Subcutaneous abdominal adipose tissue (tissue), 5 donors: ENCODE measurements around the gene PTGR1.
A peak's percentile ranks its signal among the peaks of the same experiment; 100 is the strongest.
"Not testable (repeated sequence)": the region's sequence is repeated elsewhere in the genome, so short reads cannot be mapped to it uniquely, and the experiment has no call there.

Experiments
- H3K27ac ChIP-seq: one replicate; pipeline ENCODE4 v1.7.0; 2013; ENCODE audit warnings: low read depth, mild to moderate bottlenecking, inconsistent platforms, low read length, moderate library complexity
- H3K27me3 ChIP-seq, 5 donors: one replicate each; pipeline ENCODE4 v1.7.0; 2013; ENCODE audit warnings: low read length in 5 of 5, inconsistent platforms in 1 of 5; ENCODE audit not compliant: control insufficient read depth in 5 of 5, insufficient read depth in 4 of 5
- H3K36me3 ChIP-seq, 5 donors: one replicate each; pipeline ENCODE4 v1.7.0; 2013; ENCODE audit warnings: low read length in 5 of 5; ENCODE audit not compliant: control insufficient read depth in 5 of 5, insufficient read depth in 5 of 5
- H3K4me1 ChIP-seq, 5 donors: one replicate each; pipeline ENCODE4 v1.7.0; 2013; ENCODE audit warnings: low read length in 5 of 5, mild to moderate bottlenecking in 3 of 5, moderate library complexity in 1 of 5; ENCODE audit not compliant: control insufficient read depth in 5 of 5, insufficient read depth in 5 of 5
- H3K4me3 ChIP-seq, 5 donors: one replicate each; pipeline ENCODE4 v1.7.0; 2013; ENCODE audit warnings: low read length in 5 of 5, low read depth in 1 of 5
- H3K9ac ChIP-seq, 5 donors: one replicate each; pipeline ENCODE4 v1.7.0; 2013; ENCODE audit warnings: low read length in 5 of 5, mild to moderate bottlenecking in 4 of 5, moderate library complexity in 3 of 5
- H3K9me3 ChIP-seq, 5 donors: one replicate each; pipeline ENCODE4 v1.7.0; 2013; ENCODE audit warnings: low read length in 5 of 5; ENCODE audit not compliant: control insufficient read depth in 5 of 5
- donor health status: healthy.
- donor health status: healthy.
- donor health status: healthy.
- donor health status: healthy.
- donor health status: healthy.

PTGR1 gene

GRCh38 chr9:111617349-111617748 is 17.9 kb upstream of the PTGR1 start:
- not testable (repeated sequence) for H3K9me3 ChIP-seq, H3K27ac ChIP-seq, H3K4me3 ChIP-seq, H3K4me1 ChIP-seq, H3K36me3 ChIP-seq, H3K9ac ChIP-seq, H3K27me3 ChIP-seq

DNA sequence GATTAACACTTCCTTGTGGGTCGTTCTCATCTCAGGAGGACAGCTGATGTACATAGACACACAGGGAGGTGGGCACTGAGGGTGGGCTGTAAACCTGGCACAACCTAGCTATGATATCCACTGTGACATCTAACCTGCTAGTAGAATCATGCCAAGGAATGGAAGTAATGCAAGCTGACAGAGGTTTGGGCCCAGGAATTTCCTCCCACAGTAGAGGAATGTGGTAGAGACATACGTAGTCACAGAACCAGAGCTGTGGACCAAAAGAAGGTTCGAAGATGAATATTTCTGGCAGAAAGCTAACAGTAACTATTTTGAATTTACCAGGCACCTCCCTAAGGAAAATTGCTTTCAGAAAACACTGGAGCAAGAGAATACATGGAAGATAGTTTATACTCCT is 16.5 kb upstream of the PTGR1 start:
- H3K4me3 ChIP-seq: no peak overlapping the region
- no peaks in the 10 kb centered on the region for H3K4me1 ChIP-seq
- no peak overlapping the region for H3K27ac ChIP-seq
- H3K9ac ChIP-seq: no peak overlapping the region
- no peaks in the 10 kb centered on the region for H3K27me3 ChIP-seq
- H3K36me3 ChIP-seq: no peaks in the 10 kb centered on the region
- no peaks in the 10 kb centered on the region for H3K9me3 ChIP-seq

DNA sequence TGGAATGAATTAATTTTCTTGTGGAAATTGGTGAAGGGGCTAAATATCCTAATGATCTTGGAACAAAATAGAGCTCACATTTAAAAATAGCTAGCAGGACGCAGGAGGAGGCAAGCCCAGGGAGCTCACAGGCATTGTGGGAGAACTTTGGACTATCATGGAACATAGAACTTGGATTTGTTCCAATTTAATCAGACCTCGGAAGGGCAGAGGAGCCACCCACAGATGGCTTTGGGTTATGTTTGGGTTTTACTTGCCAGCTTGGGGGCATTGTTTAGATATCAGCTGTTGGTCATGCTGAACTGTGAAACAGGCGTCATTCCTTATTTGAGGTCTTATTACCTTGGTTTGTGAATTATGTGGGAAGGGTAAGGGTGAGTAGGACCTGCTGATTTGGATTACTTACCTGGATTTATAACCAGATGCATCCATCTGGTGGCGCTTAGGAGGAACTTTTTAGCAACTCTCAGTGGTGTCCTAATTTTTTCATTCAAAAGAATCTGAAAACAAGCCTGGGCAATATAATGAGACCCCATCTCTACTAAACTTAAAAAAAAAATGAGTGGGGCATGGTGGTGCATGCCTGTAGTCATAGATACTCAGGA is 14.1 kb upstream of the PTGR1 start:
- Histone ChIP-seq H3K36me3 (no peaks in the 10 kb centered on the region), H3K9me3 (no peaks in the 10 kb centered on the region), H3K9ac (no peak overlapping the region), H3K4me1 (no peaks in the 10 kb centered on the region), H3K4me3 (no peak overlapping the region), H3K27me3 (peaks cover 0 to 3% (median 0%) of the 10 kb centered on the region in 5 donors), H3K27ac (no peak overlapping the region)

DNA sequence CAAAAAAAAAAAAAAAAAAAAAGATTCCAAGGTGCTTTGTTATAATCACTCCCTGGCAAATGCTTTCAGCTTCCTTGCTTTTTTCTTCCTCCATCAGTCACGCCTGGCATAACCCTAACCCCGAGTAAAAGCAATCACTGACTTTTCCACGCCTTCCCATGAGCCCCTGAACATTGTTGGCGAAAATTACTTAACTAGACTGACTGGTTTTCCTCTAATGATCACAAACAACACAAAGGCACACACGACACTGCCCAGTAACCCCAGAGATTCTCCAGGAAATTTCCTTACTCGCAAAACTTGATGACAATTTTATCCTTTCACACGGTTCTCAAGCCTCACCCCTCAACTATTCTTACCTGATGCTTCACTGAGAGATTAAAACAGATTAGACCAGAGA is 11.4 kb upstream of the PTGR1 start:
- Histone ChIP-seq H3K27me3 (peaks cover 0 to 3% (median 0%) of the 10 kb centered on the region in 5 donors), H3K36me3 (no peaks in the 10 kb centered on the region), H3K9me3 (no peaks in the 10 kb centered on the region), H3K27ac (no peak overlapping the region), H3K9ac (no peak overlapping the region), H3K4me1 (no peaks in the 10 kb centered on the region), H3K4me3 (no peak overlapping the region)

DNA sequence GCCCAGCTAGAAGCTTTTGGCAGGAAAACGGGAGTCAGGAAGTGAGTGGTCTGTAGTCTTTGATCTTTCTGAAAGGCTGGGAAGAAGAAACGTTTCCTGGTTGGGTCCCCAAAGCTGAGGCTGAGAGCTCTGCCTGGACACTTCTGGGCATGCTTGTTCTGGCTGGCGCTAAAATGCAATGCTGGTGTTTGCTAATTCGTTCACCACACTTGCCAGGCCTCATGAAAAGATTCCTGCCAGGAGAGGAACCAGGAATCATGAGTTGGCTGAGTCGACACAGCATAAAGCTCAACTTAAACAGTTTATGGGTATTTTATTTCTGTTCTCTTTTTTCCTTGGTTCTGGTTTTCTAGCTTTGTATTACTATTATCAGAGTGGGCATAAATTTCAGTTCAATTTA is 10.7 kb upstream of the PTGR1 start:
- H3K27ac ChIP-seq: no peak overlapping the region
- H3K9ac ChIP-seq: no peak overlapping the region
- no peaks in the 10 kb centered on the region for H3K36me3 ChIP-seq
- no peak overlapping the region for H3K4me3 ChIP-seq
- H3K4me1 ChIP-seq: no peaks in the 10 kb centered on the region
- H3K27me3 ChIP-seq: peaks cover 0 to 3% (median 0%) of the 10 kb centered on the region in 5 donors
- no peaks in the 10 kb centered on the region for H3K9me3 ChIP-seq

DNA sequence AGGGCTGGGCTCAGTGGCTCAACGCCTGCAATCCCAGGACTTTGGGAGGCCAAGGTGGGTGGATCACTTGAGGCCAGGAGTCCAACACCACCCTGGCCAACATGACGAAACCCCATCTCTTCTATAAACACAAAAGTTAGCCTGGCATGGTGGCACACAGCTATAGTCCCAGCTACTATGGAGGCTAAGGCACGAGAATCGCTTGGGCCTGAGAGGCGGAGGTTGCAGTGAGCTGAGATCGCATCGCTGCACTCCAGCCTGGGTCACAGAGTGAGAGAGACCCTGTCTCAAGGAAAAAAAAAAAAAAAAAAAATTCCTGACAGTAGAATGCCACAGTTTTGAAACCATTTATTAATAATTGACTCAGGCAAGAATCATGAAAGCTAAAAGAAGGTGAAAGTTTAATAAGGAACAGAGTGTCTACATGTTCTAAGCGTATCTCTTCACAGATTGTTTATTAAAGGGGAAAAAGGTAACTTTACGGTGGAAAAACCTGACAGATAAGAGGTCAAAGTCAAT is 5.7 kb upstream of the PTGR1 start:
- Histone ChIP-seq H3K4me1 (peaks cover 0 to 2% (median under 1%) of the 10 kb centered on the region in 5 donors), H3K4me3 (no peak overlapping the region), H3K27ac (no peak overlapping the region), H3K9ac (no peak overlapping the region), H3K27me3 (peaks cover 0 to 3% (median 0%) of the 10 kb centered on the region in 5 donors), H3K9me3 (no peaks in the 10 kb centered on the region), H3K36me3 (no peaks in the 10 kb centered on the region)

DNA sequence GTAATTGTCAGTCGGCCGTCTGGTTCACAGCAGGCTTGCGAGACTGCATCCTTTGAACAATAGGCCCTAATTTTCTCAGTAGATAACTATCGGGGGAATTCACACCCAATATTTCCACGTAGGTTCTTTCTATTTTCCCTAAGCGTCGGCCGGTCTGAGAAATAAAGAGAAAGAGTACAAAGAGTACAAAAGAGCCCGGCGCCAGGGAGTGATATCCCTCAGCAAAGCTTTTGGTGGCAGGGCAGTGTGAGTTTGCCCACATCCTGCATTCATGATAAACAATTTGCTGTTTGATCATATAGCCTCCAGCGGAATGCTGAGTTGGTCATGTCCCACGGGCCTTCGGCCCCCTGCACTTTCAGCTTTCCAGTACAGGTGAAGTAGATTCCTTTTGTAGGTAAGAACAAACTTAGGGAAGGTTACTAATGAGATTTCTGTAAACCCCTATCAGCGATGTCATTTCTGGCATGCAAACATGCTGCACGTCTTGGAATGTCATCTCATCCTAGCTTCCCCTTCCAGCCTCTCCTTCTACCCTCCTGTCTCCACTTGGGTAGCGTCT is 4.7 kb upstream of the PTGR1 start:
- Histone ChIP-seq H3K36me3 (no peaks in the 10 kb centered on the region), H3K27ac (no peak overlapping the region), H3K4me3 (no peak overlapping the region), H3K4me1 (peaks cover 0 to 10% (median 6%) of the 10 kb centered on the region in 5 donors), H3K9me3 (no peaks in the 10 kb centered on the region), H3K27me3 (no peaks in the 10 kb centered on the region), H3K9ac (no peak overlapping the region)

DNA sequence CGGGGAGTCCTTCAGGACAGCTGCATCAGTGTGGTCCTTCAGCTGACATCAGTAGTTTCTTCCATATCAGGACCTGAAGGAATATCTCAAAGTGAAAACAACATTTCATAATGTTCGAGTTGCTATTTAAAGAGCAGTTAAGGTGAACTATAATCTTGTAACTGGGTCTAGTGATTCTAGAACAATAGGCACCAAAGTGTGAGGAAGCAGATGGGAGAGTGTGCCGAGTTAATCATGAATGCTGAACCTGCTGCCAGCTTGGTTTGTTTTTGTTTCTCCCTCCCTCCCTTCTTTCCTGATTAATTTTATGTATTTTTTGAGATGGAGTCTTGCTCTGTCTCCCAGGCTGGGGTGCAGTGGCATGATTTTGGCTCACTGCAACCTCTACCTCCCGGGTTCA is 3.6 kb upstream of the PTGR1 start:
- Histone ChIP-seq H3K4me3 (no peak overlapping the region), H3K27ac (no peak overlapping the region), H3K27me3 (no peaks in the 10 kb centered on the region), H3K4me1 (peaks cover 0 to 15% (median 8%) of the 10 kb centered on the region in 5 donors), H3K36me3 (no peaks in the 10 kb centered on the region), H3K9me3 (no peaks in the 10 kb centered on the region), H3K9ac (no peak overlapping the region)

DNA sequence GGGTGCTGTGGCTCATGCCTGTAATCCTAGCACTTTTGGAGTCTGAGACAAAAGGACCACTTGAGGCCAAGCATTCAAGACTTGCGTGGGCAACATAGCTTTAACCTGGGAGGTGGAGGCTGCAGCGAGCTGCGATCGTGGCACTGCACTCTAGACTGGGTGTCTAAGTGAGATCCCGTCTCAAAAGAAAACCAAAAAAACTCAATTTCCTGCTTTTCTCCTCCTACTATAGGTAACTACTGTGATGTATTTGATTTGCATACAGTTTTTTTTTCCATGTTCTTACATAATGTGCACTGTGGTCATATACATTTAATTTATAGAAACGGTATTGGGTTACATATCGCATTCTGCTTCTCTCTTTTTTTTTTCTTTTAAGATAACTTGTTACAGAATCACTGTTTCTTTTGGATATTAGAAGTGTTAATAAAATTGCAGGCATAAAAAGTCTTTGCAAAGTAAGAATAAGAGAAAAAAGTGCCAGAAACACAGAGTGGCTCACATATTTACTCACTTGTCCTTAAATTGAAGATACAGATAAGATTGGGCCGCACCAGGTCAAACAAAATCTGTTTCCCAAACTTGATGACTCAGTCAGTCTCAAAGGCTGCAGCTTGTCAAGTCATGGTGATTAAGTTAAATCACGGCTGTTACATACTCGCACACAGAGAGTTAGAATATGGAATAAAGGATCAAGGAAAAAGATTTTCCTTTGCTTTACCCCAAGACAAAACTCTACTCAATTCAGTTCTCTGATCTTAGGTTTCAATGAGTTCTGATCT is 2.0 kb upstream of the PTGR1 start:
- H3K4me1 ChIP-seq: peaks cover 0 to 24% (median 12%) of the 10 kb centered on the region in 5 donors
- no peak overlapping the region for H3K4me3 ChIP-seq
- no peak overlapping the region for H3K27ac ChIP-seq

DNA sequence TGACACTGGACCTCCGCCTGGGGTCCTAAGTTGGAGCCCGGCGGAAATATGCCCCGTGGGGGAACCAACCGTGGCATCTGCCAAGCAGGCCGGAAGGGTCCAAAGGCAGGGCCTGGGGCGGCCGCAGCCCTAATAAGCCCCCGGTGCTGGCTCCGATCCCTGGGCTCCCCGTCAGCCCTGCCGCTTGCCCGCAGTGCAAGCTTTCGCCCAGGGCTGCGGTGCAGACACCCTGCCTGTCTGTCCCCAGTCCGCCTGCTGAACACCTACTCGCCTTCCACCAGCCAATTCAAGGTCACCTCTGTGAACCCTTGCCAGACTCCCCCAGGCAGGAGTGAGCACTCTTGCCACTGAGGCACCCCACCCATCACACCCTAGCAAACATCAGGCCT is 502 bp upstream of the PTGR1 start:
- peaks cover 11 to 20% (median 14%) of the 10 kb centered on the region in 5 donors for H3K36me3 ChIP-seq
- peak overlapping the region; percentile 95 for H3K27ac ChIP-seq
- H3K4me3 ChIP-seq: peak overlapping the region; percentile 82 to 89 (median 87)
- H3K9me3 ChIP-seq: no peaks in the 10 kb centered on the region
- no peaks in the 10 kb centered on the region for H3K27me3 ChIP-seq
- peak overlapping the region in 4 of 5 donors; percentile 75 to 88 (median 79) for H3K9ac ChIP-seq
- peaks cover 0 to 24% (median 12%) of the 10 kb centered on the region in 5 donors for H3K4me1 ChIP-seq

More for the DNA sequence above, 2.0 kb upstream of the PTGR1 start:
- H3K9me3 ChIP-seq: no peaks in the 10 kb centered on the region
- peaks cover 0 to 8% (median 5%) of the 10 kb centered on the region in 5 donors for H3K36me3 ChIP-seq
- H3K27me3 ChIP-seq: no peaks in the 10 kb centered on the region
- H3K9ac ChIP-seq: no peak overlapping the region
